GM21723 (cell line): Measurements from ENCODE around the gene DZIP1L.
A peak's percentile ranks its signal among the peaks of the same experiment; 100 is the strongest.
"Not testable (repeated sequence)": the region's sequence is repeated elsewhere in the genome, so short reads cannot be mapped to it uniquely, and the experiment has no call there.

Source experiments
- ATAC-seq: cut with Tn5 transposase; IDR thresholded peaks from one replicate; pipeline ENCODE4 v1.9.1; 2021; ENCODE audit warnings: mild to moderate bottlenecking, moderate library complexity; ENCODE audit not compliant: unreplicated experiment

Gene DZIP1L

GRCh38 chr3:138118612-138119422 lies 3.4 kb upstream of the DZIP1L start:
- ATAC-seq: peak; percentile 75

DNA sequence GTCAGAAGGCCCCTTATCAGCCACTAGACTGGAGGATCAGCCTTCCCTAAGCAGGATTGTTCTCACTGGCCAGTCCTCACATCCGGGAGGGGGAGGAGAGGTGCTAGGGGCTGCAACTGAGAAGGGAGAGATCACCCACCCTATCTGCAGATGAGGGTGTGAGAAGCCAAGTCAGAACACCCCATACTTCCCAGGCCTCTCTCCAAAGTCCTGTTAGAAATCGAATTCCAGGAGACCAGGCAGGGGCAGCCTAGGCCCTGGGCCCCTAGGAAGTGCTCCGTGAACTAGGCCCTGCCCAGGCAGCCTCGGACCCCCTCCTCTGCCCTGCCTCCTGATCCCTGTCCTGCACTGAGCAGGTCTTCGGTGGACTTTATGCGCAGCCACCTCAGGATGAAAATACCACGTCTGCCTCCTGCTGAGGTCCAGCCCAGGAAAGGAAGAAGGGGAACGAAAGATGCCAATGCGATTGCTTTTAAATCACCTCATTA lies 933 bp downstream of the DZIP1L start:
- no peak for ATAC-seq

- ATAC-seq: no peak
Measured at GRCh38 chr3:138113326-138113725, 2.1 kb downstream of the DZIP1L start.

DNA sequence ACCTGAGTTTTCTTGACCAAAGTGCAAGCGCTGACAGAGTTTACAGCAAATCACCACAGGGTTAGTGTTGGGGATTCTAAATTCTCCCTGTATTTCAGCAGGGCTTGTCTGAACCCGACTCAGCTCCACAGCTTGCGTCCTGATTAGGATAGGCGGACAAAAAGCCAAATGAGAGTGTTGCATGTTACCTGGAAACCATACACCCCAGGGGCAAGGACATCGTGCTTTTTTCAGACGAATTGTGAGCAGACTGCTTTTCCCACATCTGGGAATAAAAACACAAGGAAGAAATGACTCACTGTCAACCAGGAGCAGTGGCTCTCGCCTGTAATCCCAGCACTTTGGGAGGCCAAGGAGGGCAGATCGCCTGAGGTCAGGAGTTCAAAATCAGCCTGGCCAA lies 3.0 kb downstream of the DZIP1L start:
- ATAC-seq: no peak

DNA sequence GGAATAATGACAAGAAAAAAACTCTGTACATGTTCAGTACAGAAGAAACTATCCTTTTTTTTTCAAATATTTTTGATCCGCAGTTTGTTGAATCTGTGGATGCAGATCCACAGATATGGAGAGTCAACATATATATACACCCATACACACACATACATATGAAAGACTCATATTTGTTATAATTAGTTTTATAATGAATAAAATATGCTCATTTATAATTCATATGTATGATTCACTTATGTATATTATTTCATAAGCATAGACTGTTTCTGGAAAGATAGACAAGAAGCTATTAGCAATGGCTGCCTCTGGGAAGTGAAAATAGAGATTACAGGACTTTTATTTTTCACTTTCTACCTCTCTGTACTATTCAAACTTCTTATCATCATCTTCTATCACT lies 9.8 kb downstream of the DZIP1L start:
- ATAC-seq: no peak

GRCh38 chr3:138103466-138103865 lies 11.9 kb downstream of the DZIP1L start:
- ATAC-seq: no peak

DNA sequence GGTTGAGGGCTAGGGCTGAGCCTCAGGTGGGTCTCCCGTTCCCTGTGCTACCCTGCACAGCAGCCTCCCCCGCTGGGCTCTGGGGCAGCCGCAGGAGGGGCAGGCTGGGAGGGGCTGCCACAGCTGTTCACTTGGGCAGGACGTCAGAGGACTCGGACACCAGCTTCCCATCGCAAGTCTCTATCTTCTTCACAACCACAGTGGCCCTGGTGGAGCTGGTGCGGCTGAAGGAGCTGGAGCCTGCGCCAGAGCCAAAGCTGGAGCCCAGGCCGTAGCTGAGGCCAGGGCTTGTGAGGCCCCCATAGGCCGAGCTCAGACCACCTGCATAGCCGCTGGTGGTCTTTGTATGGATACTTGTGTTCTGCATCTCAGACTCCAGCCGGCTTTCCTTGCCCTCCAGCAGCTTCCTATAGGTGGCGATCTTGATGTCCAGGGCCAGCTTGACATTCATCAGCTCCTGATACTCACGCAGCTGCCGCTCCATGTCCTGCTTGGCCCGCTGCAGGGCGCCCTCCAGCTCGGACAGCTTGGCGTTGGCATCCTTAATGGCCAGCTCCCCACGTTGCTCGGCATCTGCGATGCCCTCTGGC lies 14.0 kb downstream of the DZIP1L start:
- ATAC-seq: not testable (repeated sequence)

GRCh38 chr3:138099417-138099816 lies 16.0 kb downstream of the DZIP1L start:
- ATAC-seq: no peak

- no peak for ATAC-seq
Measured at GRCh38 chr3:138097192-138098172, 17.9 kb downstream of the DZIP1L start.

DNA sequence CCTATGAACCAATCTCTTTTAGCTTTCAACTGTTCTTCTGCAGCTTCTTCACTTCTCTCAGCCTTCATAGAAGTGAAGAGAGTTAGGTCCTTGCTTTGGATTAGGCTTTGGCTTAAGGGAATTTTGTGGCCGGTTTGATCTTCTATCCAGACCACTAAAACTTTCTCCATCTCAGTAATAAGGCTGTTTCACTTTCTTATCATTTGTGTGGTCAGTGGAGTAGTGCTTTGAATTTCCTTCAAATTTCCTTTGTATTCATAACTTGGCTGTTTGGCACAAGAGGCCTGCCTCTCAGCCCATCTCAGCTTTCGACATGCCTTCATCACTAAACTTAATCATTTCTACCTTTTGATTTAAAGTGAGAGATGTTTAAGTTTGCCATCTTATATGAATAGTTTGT lies 21.7 kb downstream of the DZIP1L start:
- no peak for ATAC-seq

GRCh38 chr3:138092023-138092422 lies 23.4 kb downstream of the DZIP1L start:
- no peak for ATAC-seq

- ATAC-seq: no peak
Measured at GRCh38 chr3:138089091-138089490, 26.3 kb downstream of the DZIP1L start.

GRCh38 chr3:138085745-138086144 lies 29.7 kb downstream of the DZIP1L start:
- ATAC-seq: not testable (repeated sequence)

DNA sequence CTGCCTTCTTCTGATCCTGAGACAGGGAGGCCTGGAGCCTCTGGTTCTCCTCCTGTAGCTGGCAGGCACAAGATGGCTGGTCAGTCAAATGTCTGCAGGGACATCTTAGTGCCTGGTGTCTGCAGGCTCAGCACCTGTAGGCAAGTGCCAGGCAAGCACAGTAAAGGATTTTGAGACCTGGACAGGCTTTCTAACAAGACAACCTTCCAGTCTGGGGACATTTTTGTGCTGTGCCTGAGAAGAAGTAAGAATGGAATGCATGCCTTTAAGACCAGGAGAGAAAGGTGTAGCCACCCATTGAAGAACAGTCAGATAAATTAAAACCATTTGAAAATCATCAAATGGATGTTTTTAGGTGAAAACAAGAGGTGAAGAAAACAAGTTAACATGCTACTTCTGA lies 31.2 kb downstream of the DZIP1L start:
- no peak for ATAC-seq

DNA sequence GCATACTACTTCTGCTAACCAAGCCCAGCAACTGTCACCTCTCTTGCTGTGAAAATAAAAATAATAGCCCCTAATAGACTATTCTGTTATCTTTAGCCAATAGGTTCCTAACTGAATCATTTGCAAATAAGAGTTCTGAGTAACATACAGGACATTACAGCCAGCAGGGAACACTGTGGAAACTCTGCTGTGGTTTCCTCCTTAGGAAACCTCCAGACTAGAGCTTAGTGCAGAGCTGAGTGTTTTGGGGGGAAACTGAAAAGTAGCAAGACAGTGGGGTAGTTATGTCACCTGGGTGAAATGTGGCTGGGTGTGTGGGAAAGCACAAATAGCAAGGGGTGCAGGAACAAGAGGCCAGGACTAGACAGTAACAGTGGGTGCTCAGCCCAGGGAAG lies 32.4 kb downstream of the DZIP1L start:
- no peak for ATAC-seq

- no peak for ATAC-seq
Measured at GRCh38 chr3:138082085-138082991, 33.1 kb downstream of the DZIP1L start.

DNA sequence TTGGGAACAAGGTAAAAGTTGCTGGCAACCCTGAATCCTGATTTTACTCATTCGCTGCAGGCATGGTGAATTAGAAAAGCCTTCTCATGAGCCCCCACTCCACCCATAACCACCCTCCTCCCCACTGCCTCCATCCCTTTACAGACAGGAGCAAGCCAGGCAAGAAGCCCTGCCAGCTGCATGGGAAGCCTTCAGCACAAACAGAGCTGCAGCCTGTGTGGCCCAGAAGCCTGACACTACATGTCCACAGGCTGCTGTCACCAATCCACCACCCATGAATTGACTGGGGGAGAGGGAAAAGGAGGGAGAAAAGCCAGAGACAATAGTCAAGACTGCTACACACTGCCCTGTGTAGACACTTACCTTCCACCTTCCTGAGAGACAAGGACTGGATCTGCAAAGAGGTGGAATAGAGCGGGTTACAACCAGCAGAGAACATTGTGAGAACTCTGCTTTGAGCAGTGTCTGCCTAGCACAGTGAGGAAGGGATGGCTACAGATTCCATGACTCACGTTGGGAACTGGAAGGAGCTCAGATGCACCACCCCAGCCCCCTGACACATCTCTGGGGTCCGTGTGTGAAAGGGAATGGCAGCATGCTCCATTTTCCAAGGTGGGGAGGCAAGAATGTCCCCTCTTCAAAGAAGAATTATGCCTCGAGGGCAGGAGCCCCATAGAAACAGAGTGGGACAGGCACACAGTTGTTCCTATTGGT lies 33.9 kb downstream of the DZIP1L start:
- no peak for ATAC-seq

DNA sequence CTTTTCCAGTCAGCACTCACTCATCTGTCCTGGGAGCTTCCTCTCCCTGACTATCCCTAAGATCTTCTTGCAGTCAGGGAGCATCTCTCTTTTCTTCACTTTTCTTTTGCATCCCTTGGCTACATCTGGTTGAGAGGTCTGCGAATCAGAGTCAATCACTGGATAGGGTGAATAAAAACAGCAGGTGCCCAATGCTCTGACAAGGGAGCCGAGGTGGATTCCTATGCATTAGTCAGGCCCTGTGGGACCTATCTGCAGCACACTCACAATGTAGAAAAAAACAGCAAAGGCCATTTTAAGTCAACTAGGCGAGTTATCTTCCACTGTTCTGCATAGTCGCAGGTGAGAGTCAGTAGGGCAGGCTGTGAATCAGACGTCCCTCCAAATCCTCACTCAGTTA lies 35.5 kb downstream of the DZIP1L start:
- no peak for ATAC-seq

DNA sequence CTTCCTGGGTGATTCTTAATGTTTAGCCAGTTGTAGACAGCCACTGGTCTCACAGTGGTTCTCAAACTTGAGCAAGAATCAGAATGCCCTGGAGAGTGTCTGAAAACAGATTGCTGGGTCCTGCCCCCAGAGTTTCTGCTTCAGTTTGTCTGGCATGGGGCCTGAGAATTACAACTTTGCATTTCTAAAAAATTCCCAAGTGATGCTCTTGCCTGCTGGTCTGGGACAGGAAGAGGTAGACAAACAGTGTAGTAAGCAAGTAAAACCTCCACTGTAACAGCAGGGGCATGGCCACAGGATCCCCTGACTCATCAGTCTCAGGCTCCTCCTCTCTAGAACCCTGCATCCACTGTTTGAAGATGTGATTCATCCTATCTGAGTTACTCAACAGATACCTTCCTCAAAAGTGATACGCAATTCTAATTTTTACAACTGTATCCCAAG lies 36.5 kb downstream of the DZIP1L start:
- ATAC-seq: no peak

- no peak for ATAC-seq
Measured at GRCh38 chr3:138078096-138078495, 37.3 kb downstream of the DZIP1L start.
